ENCODE measurements around the gene ENAH. TPM values are rescaled to one million over a fixed set of nuclear protein-coding genes. Genes with fewer than 3 reads are reported as not detected.

Gene ENAH
- total RNA-seq, 4 donors from 2014 or later, result 198 to 229 (median 201) TPM

DNA sequence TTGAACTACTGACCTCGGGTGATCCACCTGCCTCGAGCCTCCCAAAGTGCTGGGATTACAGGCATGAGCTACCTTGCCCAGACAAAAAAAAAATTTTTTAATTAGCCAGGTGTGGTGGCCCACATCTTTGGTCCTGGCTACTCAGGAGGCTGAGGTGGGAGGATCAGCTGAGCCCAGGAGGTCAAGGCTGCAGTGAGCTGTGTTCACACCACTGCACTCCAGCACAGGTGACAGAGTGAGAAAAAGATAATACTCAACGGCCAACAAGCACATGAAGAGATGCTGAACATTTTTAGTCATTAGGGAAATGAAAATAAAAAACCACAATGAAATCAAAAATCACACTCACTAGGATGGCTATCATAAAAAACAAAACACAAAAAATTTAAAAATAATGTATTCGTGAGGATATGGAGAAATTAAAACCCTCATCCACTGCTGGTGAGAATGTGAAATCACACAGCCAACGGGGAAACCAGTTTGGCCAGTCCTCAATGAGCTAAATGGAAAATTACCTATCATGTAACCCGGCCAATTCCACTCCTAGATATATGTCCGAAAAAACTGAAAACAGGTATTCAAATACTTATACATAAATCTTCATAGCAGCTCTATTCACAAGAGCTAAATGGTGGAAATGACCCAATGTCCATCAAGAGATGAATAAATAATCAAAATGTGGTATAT lies 41.2 kb downstream of the ENAH start:
- no peaks in the 10 kb centered on the region for H3K36me3 ChIP-seq
- no peak for DNase-seq (ENCODE audit: extremely low spot score)
- H3K27me3 ChIP-seq, result no peaks in the 10 kb centered on the region
- H3K27ac ChIP-seq (replicated peaks in 1 of 4), result peak overlapping the region in 2 of 4 donors; percentile 2 to 27
- 94% methylated on average over 7 of the region's 7 CpGs for WGBS
- H3K9me3 ChIP-seq, result no peaks in the 10 kb centered on the region
- peaks cover 20 to 62% (median 45%) of the 10 kb centered on the region in 4 donors for H3K4me1 ChIP-seq
- TF ChIP-seq EP300 (IDR thresholded peaks at IDR 0.05), result no peak
- no peak for TF ChIP-seq POLR2A (IDR thresholded peaks at IDR 0.05; ENCODE audit: low read depth)
- TF ChIP-seq POLR2AphosphoS5 (IDR thresholded peaks at IDR 0.05), result no peak
- TF ChIP-seq CTCF (IDR thresholded peaks at IDR 0.05), result no peak
- H3K4me3 ChIP-seq, result no peak overlapping the region
- intact Hi-C loops (cut with DNase I), result no loop called here

GRCh38 chr1:225610539-225610938 lies 42.4 kb downstream of the ENAH start:
- no peaks in the 10 kb centered on the region for H3K27me3 ChIP-seq
- H3K4me1 ChIP-seq, result peaks cover 23 to 66% (median 53%) of the 10 kb centered on the region in 4 donors
- H3K36me3 ChIP-seq, result no peaks in the 10 kb centered on the region
- H3K4me3 ChIP-seq, result no peak overlapping the region
- no peak for DNase-seq (ENCODE audit: extremely low spot score)
- H3K9me3 ChIP-seq, result no peaks in the 10 kb centered on the region
- TF ChIP-seq POLR2AphosphoS5 (IDR thresholded peaks at IDR 0.05), result no peak
- TF ChIP-seq EP300 (IDR thresholded peaks at IDR 0.05), result no peak
- TF ChIP-seq POLR2A (IDR thresholded peaks at IDR 0.05; ENCODE audit: low read depth), result no peak
- no peak for TF ChIP-seq CTCF (IDR thresholded peaks at IDR 0.05)
- intact Hi-C loops (cut with DNase I), result no loop called here
- WGBS, result 92% methylated on average over 5 of the region's 5 CpGs
- no peak overlapping the region for H3K27ac ChIP-seq (replicated peaks in 1 of 4)

- H3K4me3 ChIP-seq, result no peak overlapping the region
- no peaks in the 10 kb centered on the region for H3K9me3 ChIP-seq
- H3K4me1 ChIP-seq, result peaks cover 38 to 86% (median 69%) of the 10 kb centered on the region in 4 donors
- peak overlapping the region in 3 of 4 donors; percentile 2 to 27 (median 2) for H3K27ac ChIP-seq (replicated peaks in 1 of 4)
- H3K27me3 ChIP-seq, result no peaks in the 10 kb centered on the region
- no peak for DNase-seq (ENCODE audit: extremely low spot score)
- intact Hi-C loops (cut with DNase I), result no loop called here
- H3K36me3 ChIP-seq, result no peaks in the 10 kb centered on the region
- WGBS, result 75% methylated on average over 14 of the region's 14 CpGs
- TF ChIP-seq EP300 (IDR thresholded peaks at IDR 0.05) (no peak), POLR2AphosphoS5 (IDR thresholded peaks at IDR 0.05) (no peak), CTCF (IDR thresholded peaks at IDR 0.05) (no peak), POLR2A (IDR thresholded peaks at IDR 0.05; ENCODE audit: low read depth) (no peak)
These were observed 44.7 kb downstream of the ENAH start for GRCh38 chr1:225608014-225608796.

DNA sequence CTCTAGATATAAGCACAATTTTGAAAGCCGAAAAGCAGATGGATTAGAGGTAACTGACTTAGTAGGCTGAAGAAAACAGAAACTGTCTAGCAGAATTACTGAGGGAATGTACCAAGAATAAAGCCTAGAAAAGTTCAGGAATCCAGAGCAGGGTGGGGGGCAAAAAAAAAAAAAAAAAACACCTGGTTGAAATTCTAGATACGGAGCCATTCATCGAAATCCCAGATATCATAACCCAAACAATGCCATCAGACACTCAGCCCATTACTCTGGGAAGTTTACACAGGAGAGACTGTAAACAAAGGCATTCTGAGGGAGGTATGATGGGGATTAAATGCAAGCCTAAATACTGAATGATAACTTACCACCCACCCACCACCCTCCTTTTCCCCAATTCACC lies 45.6 kb downstream of the ENAH start:
- H3K27ac ChIP-seq (replicated peaks in 1 of 4), result peak overlapping the region; percentile 2 to 51 (median 23)
- TF ChIP-seq CTCF (IDR thresholded peaks at IDR 0.05), result no peak
- no peak for TF ChIP-seq POLR2AphosphoS5 (IDR thresholded peaks at IDR 0.05)
- TF ChIP-seq POLR2A (IDR thresholded peaks at IDR 0.05; ENCODE audit: low read depth), result no peak
- TF ChIP-seq EP300 (IDR thresholded peaks at IDR 0.05), result no peak
- H3K36me3 ChIP-seq, result no peaks in the 10 kb centered on the region
- H3K4me3 ChIP-seq, result no peak overlapping the region
- H3K27me3 ChIP-seq, result no peaks in the 10 kb centered on the region
- intact Hi-C loops (cut with DNase I), result no loop called here
- no peak for DNase-seq (ENCODE audit: extremely low spot score)
- peaks cover 43 to 86% (median 69%) of the 10 kb centered on the region in 4 donors for H3K4me1 ChIP-seq
- no peaks in the 10 kb centered on the region for H3K9me3 ChIP-seq
- 67% methylated on average over 3 of the region's 3 CpGs for WGBS
